Neural crest cell (in vitro differentiated cells): ENCODE measurements around the gene RASGRP3. TPM values are rescaled to one million over a fixed set of nuclear protein-coding genes. Genes with fewer than 3 reads are reported as not detected.

Experiments
- DNase-seq: peaks from one replicate; pipeline ENCODE4 v3.0.0; 2021; ENCODE audit warnings: low read depth, mixed read lengths, low spot score
- H3K27ac Mint-ChIP-seq: one replicate; pipeline ENCODE4 v1.8.0; 2021; ENCODE audit warnings: mild to moderate bottlenecking, mixed read lengths; ENCODE audit not compliant: unreplicated experiment
- H3K27me3 Mint-ChIP-seq: 2 replicates; pipeline ENCODE4 v1.8.0; 2021; ENCODE audit warnings: low read depth, mild to moderate bottlenecking, mixed read lengths
- H3K36me3 Mint-ChIP-seq: 2 replicates; pipeline ENCODE4 v1.8.0; 2021; ENCODE audit warnings: low read depth, mild to moderate bottlenecking, mixed read lengths
- H3K4me1 Mint-ChIP-seq: 2 replicates; pipeline ENCODE4 v1.8.0; 2021; ENCODE audit warnings: mixed read lengths
- H3K4me3 Mint-ChIP-seq: one replicate; pipeline ENCODE4 v1.8.0; 2021; ENCODE audit warnings: mild to moderate bottlenecking, mixed read lengths
- H3K9me3 Mint-ChIP-seq: 2 replicates; pipeline ENCODE4 v1.8.0; 2021; ENCODE audit warnings: mixed read lengths
- CTCF ChIP-seq: fragments of 200-600 bp; sonication (generic); conservative IDR thresholded peaks from 2 replicates; pipeline ENCODE4 v1.5.0; 2021; ENCODE audit warnings: antibody characterized with exemption, mild to moderate bottlenecking
- total RNA-seq: library from RNA; stranded (reverse); gene quantifications from 2 replicates; pipeline ENCODE4 v1.2.1, GENCODE V29; 2021

The RASGRP3 gene
- total RNA-seq, 1 donor from 2014 or later = 0.07 TPM

- Mint-ChIP-seq H3K9me3 (peaks cover 5% of the 10 kb centered on the region), H3K4me3 (no peak overlapping the region), H3K4me1 (no peaks in the 10 kb centered on the region), H3K27ac (no peak overlapping the region), H3K36me3 (no peaks in the 10 kb centered on the region), H3K27me3 (no peaks in the 10 kb centered on the region)
- TF ChIP-seq CTCF = no peak
- DNase-seq = no peak
Observed at GRCh38 chr2:33491441-33492084, 15.1 kb downstream of the RASGRP3 start.

- Mint-ChIP-seq H3K27me3 (no peaks in the 10 kb centered on the region), H3K4me1 (no peaks in the 10 kb centered on the region), H3K4me3 (no peak overlapping the region), H3K9me3 (peaks cover 2% of the 10 kb centered on the region), H3K36me3 (no peaks in the 10 kb centered on the region), H3K27ac (no peak overlapping the region)
- DNase-seq = no peak
- TF ChIP-seq CTCF = no peak
Observed at GRCh38 chr2:33492399-33493134, 16.1 kb downstream of the RASGRP3 start.

GRCh38 chr2:33494155-33494779 lies 17.8 kb downstream of the RASGRP3 start:
- H3K36me3 Mint-ChIP-seq = no peaks in the 10 kb centered on the region
- H3K9me3 Mint-ChIP-seq = peaks cover 2% of the 10 kb centered on the region
- no peak overlapping the region for H3K4me3 Mint-ChIP-seq

GRCh38 chr2:33494877-33495641 lies 18.6 kb downstream of the RASGRP3 start:
- no peak for TF ChIP-seq CTCF
- H3K36me3 Mint-ChIP-seq = no peaks in the 10 kb centered on the region
- H3K27ac Mint-ChIP-seq = no peak overlapping the region
- H3K9me3 Mint-ChIP-seq = peaks cover 3% of the 10 kb centered on the region
- no peaks in the 10 kb centered on the region for H3K27me3 Mint-ChIP-seq
- H3K4me1 Mint-ChIP-seq = peaks cover 4% of the 10 kb centered on the region
- no peak for DNase-seq
- H3K4me3 Mint-ChIP-seq = no peak overlapping the region

More at GRCh38 chr2:33494155-33494779, 17.8 kb downstream of the RASGRP3 start:
- Mint-ChIP-seq H3K27me3 (no peaks in the 10 kb centered on the region), H3K4me1 (no peaks in the 10 kb centered on the region), H3K27ac (no peak overlapping the region)
- TF ChIP-seq CTCF = no peak
- no peak for DNase-seq

GRCh38 chr2:33495683-33496082 lies 19.2 kb downstream of the RASGRP3 start:
- Mint-ChIP-seq H3K4me3 (no peak overlapping the region), H3K27me3 (no peaks in the 10 kb centered on the region), H3K4me1 (peaks cover 8% of the 10 kb centered on the region), H3K36me3 (no peaks in the 10 kb centered on the region), H3K9me3 (peaks cover 6% of the 10 kb centered on the region), H3K27ac (no peak overlapping the region)
- DNase-seq = no peak
- no peak for TF ChIP-seq CTCF
